Activated CD4-positive, alpha-beta T cell treated with anti-CD3 and anti-CD28 coated beads for 36 hours (primary cell): ENCODE measurements around the gene RGPD6. TPM values are rescaled to one million over a fixed set of nuclear protein-coding genes. Genes with fewer than 3 reads are reported as not detected.
"Not testable (repeated sequence)": the region's sequence is repeated elsewhere in the genome, so short reads cannot be mapped to it uniquely, and the experiment has no call there.

Experiments
- ATAC-seq: fragments of 200-7000 bp; cut with Tn5 transposase; one replicate; pipeline ENCODE4 v1.10.0; 2021; ENCODE audit warnings: mild to moderate bottlenecking, moderate library complexity
- CTCF ChIA-PET: fragments of 350-600 bp; sonication (Branson Sonifier 250); formaldehyde crosslinking; loops from one replicate; lab custom pipeline; 2021; ENCODE audit warnings: antibody characterized with exemption; lab: Charles Lee
- POLR2A ChIA-PET: fragments of 350-600 bp; sonication (Branson Sonifier 250); formaldehyde crosslinking; loops from one replicate; lab custom pipeline; 2021; ENCODE audit warnings: antibody characterized with exemption, inconsistent platforms; lab: Charles Lee
- DNase-seq: peaks from one replicate; pipeline ENCODE4 v3.0.0-alpha.2; 2020
- H3K27ac Mint-ChIP-seq: one replicate; pipeline ENCODE4 v1.8.0; 2021; ENCODE audit warnings: mixed read lengths
- H3K27me3 Mint-ChIP-seq: one replicate; pipeline ENCODE4 v1.8.0; 2021; ENCODE audit warnings: mixed read lengths
- H3K36me3 Mint-ChIP-seq: one replicate; pipeline ENCODE4 v1.8.0; 2021; ENCODE audit warnings: low read depth, mixed read lengths
- H3K4me1 Mint-ChIP-seq: one replicate; pipeline ENCODE4 v1.8.0; 2021; ENCODE audit warnings: mixed read lengths
- H3K4me3 Mint-ChIP-seq: one replicate; pipeline ENCODE4 v1.8.0; 2021; ENCODE audit warnings: mild to moderate bottlenecking, moderate library complexity, mixed read lengths
- H3K9me3 Mint-ChIP-seq: one replicate; pipeline ENCODE4 v1.8.0; 2021; ENCODE audit warnings: low read depth, mixed read lengths
- intact Hi-C, 2 experiments: fragments of 100-400 bp; cut with DNase I in 1 of 2; cut with micrococcal nuclease in 1 of 2; formaldehyde crosslinking; loops; one replicate each; pipeline versions ENCODE4 v1.14.2 to v1.15.1; 2022 to 2024; cut with DNase I, micrococcal nuclease
- total RNA-seq, 2 experiments: library from RNA; stranded (reverse); gene quantifications; one replicate each; pipeline ENCODE4 v1.2.3, GENCODE V29; 2021

The RGPD6 gene
- total RNA-seq, 2 experiments from 2014 or later, result 12.0 to 17.1 TPM

GRCh38 chr2:110589677-110590330, 12.8 kb upstream of the RGPD6 start:
- H3K9me3 Mint-ChIP-seq, H3K4me3 Mint-ChIP-seq, H3K27ac Mint-ChIP-seq, POLR2A ChIA-PET, CTCF ChIA-PET, DNase-seq, H3K4me1 Mint-ChIP-seq, H3K27me3 Mint-ChIP-seq, ATAC-seq, H3K36me3 Mint-ChIP-seq, intact Hi-C loops: not testable (repeated sequence)

GRCh38 chr2:110588520-110588919, 11.5 kb upstream of the RGPD6 start:
- POLR2A ChIA-PET, DNase-seq: not testable (repeated sequence)

GRCh38 chr2:110579216-110579965, 2.4 kb upstream of the RGPD6 start:
- intact Hi-C loops, H3K36me3 Mint-ChIP-seq, H3K27ac Mint-ChIP-seq, H3K27me3 Mint-ChIP-seq, H3K4me1 Mint-ChIP-seq, DNase-seq, POLR2A ChIA-PET, H3K4me3 Mint-ChIP-seq, H3K9me3 Mint-ChIP-seq, ATAC-seq, CTCF ChIA-PET: not testable (repeated sequence)

More at GRCh38 chr2:110588520-110588919, 11.5 kb upstream of the RGPD6 start:
- H3K27ac Mint-ChIP-seq, H3K27me3 Mint-ChIP-seq, intact Hi-C loops, H3K4me1 Mint-ChIP-seq, ATAC-seq, CTCF ChIA-PET, H3K4me3 Mint-ChIP-seq, H3K9me3 Mint-ChIP-seq, H3K36me3 Mint-ChIP-seq: not testable (repeated sequence)

GRCh38 chr2:110578429-110578828, 1.4 kb upstream of the RGPD6 start:
- peak; percentile 34 for ATAC-seq
- DNase-seq, H3K36me3 Mint-ChIP-seq, CTCF ChIA-PET, H3K27me3 Mint-ChIP-seq, H3K27ac Mint-ChIP-seq, H3K4me3 Mint-ChIP-seq, intact Hi-C loops, POLR2A ChIA-PET, H3K9me3 Mint-ChIP-seq, H3K4me1 Mint-ChIP-seq: not testable (repeated sequence)

- H3K36me3 Mint-ChIP-seq, H3K4me3 Mint-ChIP-seq, CTCF ChIA-PET, POLR2A ChIA-PET, DNase-seq, H3K4me1 Mint-ChIP-seq, H3K27ac Mint-ChIP-seq, intact Hi-C loops, H3K9me3 Mint-ChIP-seq, H3K27me3 Mint-ChIP-seq: not testable (repeated sequence)
- ATAC-seq, result peak; percentile 86
These were observed 77.2 kb downstream of the RGPD6 start for GRCh38 chr2:110499755-110500377.

GRCh38 chr2:110496027-110496426, 81.0 kb downstream of the RGPD6 start:
- CTCF ChIA-PET, ATAC-seq, DNase-seq, H3K9me3 Mint-ChIP-seq, H3K4me3 Mint-ChIP-seq, intact Hi-C loops, POLR2A ChIA-PET, H3K4me1 Mint-ChIP-seq, H3K36me3 Mint-ChIP-seq, H3K27ac Mint-ChIP-seq, H3K27me3 Mint-ChIP-seq: not testable (repeated sequence)

- H3K4me3 Mint-ChIP-seq, CTCF ChIA-PET, intact Hi-C loops: not testable (repeated sequence)
These were observed 82.5 kb downstream of the RGPD6 start for GRCh38 chr2:110494488-110494887.

GRCh38 chr2:110488991-110489390, 88.0 kb downstream of the RGPD6 start:
- H3K4me3 Mint-ChIP-seq, ATAC-seq, H3K27ac Mint-ChIP-seq, CTCF ChIA-PET, H3K4me1 Mint-ChIP-seq, POLR2A ChIA-PET, DNase-seq, intact Hi-C loops, H3K9me3 Mint-ChIP-seq, H3K36me3 Mint-ChIP-seq, H3K27me3 Mint-ChIP-seq: not testable (repeated sequence)

More at GRCh38 chr2:110494488-110494887, 82.5 kb downstream of the RGPD6 start:
- H3K27me3 Mint-ChIP-seq, H3K9me3 Mint-ChIP-seq, ATAC-seq, H3K27ac Mint-ChIP-seq, H3K4me1 Mint-ChIP-seq, H3K36me3 Mint-ChIP-seq, POLR2A ChIA-PET, DNase-seq: not testable (repeated sequence)

GRCh38 chr2:110482697-110483096, 94.3 kb downstream of the RGPD6 start:
- H3K4me3 Mint-ChIP-seq, intact Hi-C loops, H3K4me1 Mint-ChIP-seq, H3K27ac Mint-ChIP-seq, DNase-seq, POLR2A ChIA-PET, H3K27me3 Mint-ChIP-seq, ATAC-seq, H3K36me3 Mint-ChIP-seq, H3K9me3 Mint-ChIP-seq, CTCF ChIA-PET: not testable (repeated sequence)

GRCh38 chr2:110481200-110481599, 95.8 kb downstream of the RGPD6 start:
- POLR2A ChIA-PET, H3K4me1 Mint-ChIP-seq, CTCF ChIA-PET, H3K27ac Mint-ChIP-seq, H3K9me3 Mint-ChIP-seq, H3K4me3 Mint-ChIP-seq, intact Hi-C loops, H3K27me3 Mint-ChIP-seq, H3K36me3 Mint-ChIP-seq, DNase-seq: not testable (repeated sequence)
- ATAC-seq, result peak; percentile 81

- POLR2A ChIA-PET, intact Hi-C loops, H3K36me3 Mint-ChIP-seq, H3K4me1 Mint-ChIP-seq, ATAC-seq, H3K27ac Mint-ChIP-seq, DNase-seq, H3K4me3 Mint-ChIP-seq, CTCF ChIA-PET, H3K9me3 Mint-ChIP-seq, H3K27me3 Mint-ChIP-seq: not testable (repeated sequence)
These were observed 96.9 kb downstream of the RGPD6 start for GRCh38 chr2:110480084-110480483.

GRCh38 chr2:110477370-110477769, 99.7 kb downstream of the RGPD6 start:
- intact Hi-C loops, H3K36me3 Mint-ChIP-seq, H3K9me3 Mint-ChIP-seq, DNase-seq, ATAC-seq, H3K27ac Mint-ChIP-seq, POLR2A ChIA-PET, CTCF ChIA-PET, H3K4me3 Mint-ChIP-seq, H3K4me1 Mint-ChIP-seq, H3K27me3 Mint-ChIP-seq: not testable (repeated sequence)
